GM18511 (cell line): ENCODE results near the gene PSMD12.
"Not testable (repeated sequence)": the region's sequence is repeated elsewhere in the genome, so short reads cannot be mapped to it uniquely, and the experiment has no call there.

ENCODE experiments used
- ATAC-seq: cut with Tn5 transposase; IDR thresholded peaks from one replicate; pipeline ENCODE4 v1.9.1; 2021; ENCODE audit warnings: mild to moderate bottlenecking, moderate library complexity; ENCODE audit not compliant: unreplicated experiment

Gene PSMD12

GRCh38 chr17:67359960-67360791 lies 6.2 kb downstream of the PSMD12 start:
- no peak for ATAC-seq

GRCh38 chr17:67358612-67359011 lies 7.8 kb downstream of the PSMD12 start:
- ATAC-seq = no peak

- ATAC-seq = no peak
Measured at GRCh38 chr17:67353929-67354574, 12.3 kb downstream of the PSMD12 start.

- ATAC-seq = no peak
Measured at GRCh38 chr17:67353161-67353560, 13.2 kb downstream of the PSMD12 start.

- ATAC-seq = no peak
Measured at GRCh38 chr17:67349420-67349819, 17.0 kb downstream of the PSMD12 start.

GRCh38 chr17:67347826-67348225 lies 18.6 kb downstream of the PSMD12 start:
- no peak for ATAC-seq

GRCh38 chr17:67343237-67343636 lies 23.1 kb downstream of the PSMD12 start:
- no peak for ATAC-seq

- not testable (repeated sequence) for ATAC-seq
Measured at GRCh38 chr17:67338353-67338752, 28.0 kb downstream of the PSMD12 start.

- ATAC-seq = no peak
Measured at GRCh38 chr17:67336859-67337258, 29.5 kb downstream of the PSMD12 start.

GRCh38 chr17:67335245-67335835 lies 31.0 kb downstream of the PSMD12 start:
- ATAC-seq = no peak

- ATAC-seq = not testable (repeated sequence)
Measured at GRCh38 chr17:67332162-67332508, 34.2 kb downstream of the PSMD12 start.

GRCh38 chr17:67331381-67332161 lies 34.8 kb downstream of the PSMD12 start:
- not testable (repeated sequence) for ATAC-seq

GRCh38 chr17:67328026-67328425 lies 38.4 kb downstream of the PSMD12 start:
- no peak for ATAC-seq

- ATAC-seq = not testable (repeated sequence)
Measured at GRCh38 chr17:67326959-67327745, 39.2 kb downstream of the PSMD12 start.

- ATAC-seq = no peak
Measured at GRCh38 chr17:67326440-67326839, 39.9 kb downstream of the PSMD12 start.

- ATAC-seq = no peak
Measured at GRCh38 chr17:67324330-67324729, 42.0 kb downstream of the PSMD12 start.

- no peak for ATAC-seq
Measured at GRCh38 chr17:67323445-67323844, 42.9 kb downstream of the PSMD12 start.

- no peak for ATAC-seq
Measured at GRCh38 chr17:67322042-67322787, 44.2 kb downstream of the PSMD12 start.

GRCh38 chr17:67321486-67321885 lies 44.9 kb downstream of the PSMD12 start:
- ATAC-seq = not testable (repeated sequence)

- ATAC-seq = no peak
Measured at GRCh38 chr17:67316781-67317180, 49.6 kb downstream of the PSMD12 start.
